HG03378 (cell line): ENCODE data around the gene BTD.

Source experiments
- ATAC-seq: cut with Tn5 transposase; IDR thresholded peaks from one replicate; pipeline ENCODE4 v1.9.1; 2021; ENCODE audit warnings: mild to moderate bottlenecking, moderate library complexity; ENCODE audit not compliant: unreplicated experiment

The BTD gene

GRCh38 chr3:15660055-15660935 lies 58.8 kb downstream of the BTD start:
- ATAC-seq = no peak

GRCh38 chr3:15664144-15664543 lies 62.6 kb downstream of the BTD start:
- ATAC-seq = no peak

- no peak for ATAC-seq
Measured at GRCh38 chr3:15665510-15666150, 64.1 kb downstream of the BTD start.

GRCh38 chr3:15666277-15666676 lies 64.7 kb downstream of the BTD start:
- no peak for ATAC-seq

- no peak for ATAC-seq
Measured at GRCh38 chr3:15667484-15667883, 65.9 kb downstream of the BTD start.

GRCh38 chr3:15673536-15673935 lies 72.0 kb downstream of the BTD start:
- no peak for ATAC-seq

- ATAC-seq = no peak
Measured at GRCh38 chr3:15676259-15676658, 74.7 kb downstream of the BTD start.

- no peak for ATAC-seq
Measured at GRCh38 chr3:15679306-15679705, 77.8 kb downstream of the BTD start.

GRCh38 chr3:15681668-15682067 lies 80.1 kb downstream of the BTD start:
- no peak for ATAC-seq

- ATAC-seq = no peak
Measured at GRCh38 chr3:15682561-15683185, 81.1 kb downstream of the BTD start.

GRCh38 chr3:15683253-15683652 lies 81.7 kb downstream of the BTD start:
- ATAC-seq = no peak

GRCh38 chr3:15685927-15686326 lies 84.4 kb downstream of the BTD start:
- ATAC-seq = no peak

- no peak for ATAC-seq
Measured at GRCh38 chr3:15690230-15690629, 88.7 kb downstream of the BTD start.

GRCh38 chr3:15690748-15691147 lies 89.2 kb downstream of the BTD start:
- ATAC-seq = no peak

GRCh38 chr3:15693355-15693754 lies 91.8 kb downstream of the BTD start:
- no peak for ATAC-seq

GRCh38 chr3:15694628-15695027 lies 93.1 kb downstream of the BTD start:
- no peak for ATAC-seq
